Neural progenitor cell (in vitro differentiated cells): ENCODE data around the gene GALNT17. TPM values are rescaled to one million over a fixed set of nuclear protein-coding genes. Genes with fewer than 3 reads are reported as not detected.
A peak's percentile ranks its signal among the peaks of the same experiment; 100 is the strongest.

Experiments used
- DNase-seq: peaks from one replicate; pipeline ENCODE4 v3.0.0-alpha.2; 2016; ENCODE audit warnings: low spot score
- H2AFZ ChIP-seq: fragments of 200-600 bp; sonication (generic); replicated peaks from 2 replicates; pipeline ENCODE4 v1.6.1; 2016; ENCODE audit warnings: antibody characterized with exemption
- H3F3A ChIP-seq: fragments of 200-600 bp; sonication (generic); 2 replicates; pipeline ENCODE4 v1.6.1; 2016; ENCODE audit warnings: antibody characterized with exemption, low read depth
- H3K27ac ChIP-seq: fragments of 200-600 bp; sonication (generic); 2 replicates; pipeline ENCODE4 v1.5.1; 2016; ENCODE audit warnings: mild to moderate bottlenecking
- H3K27me3 ChIP-seq: fragments of 200-600 bp; sonication (generic); 2 replicates; pipeline ENCODE4 v1.6.1; 2016; ENCODE audit warnings: mild to moderate bottlenecking, moderate library complexity
- H3K36me3 ChIP-seq: fragments of 200-600 bp; sonication (generic); 2 replicates; pipeline ENCODE4 v1.5.1; 2016
- H3K4me1 ChIP-seq: fragments of 200-600 bp; sonication (generic); 2 replicates; pipeline ENCODE4 v1.6.1; 2016; ENCODE audit warnings: mixed run types
- H3K4me2 ChIP-seq: fragments of 200-600 bp; sonication (generic); 2 replicates; pipeline ENCODE4 v1.6.1; 2016
- H3K4me3 ChIP-seq: fragments of 200-600 bp; sonication (generic); 2 replicates; pipeline ENCODE4 v1.5.1; 2016
- H3K79me2 ChIP-seq: fragments of 200-600 bp; sonication (generic); 2 replicates; pipeline ENCODE4 v1.6.1; 2016; ENCODE audit warnings: low read depth
- H3K9ac ChIP-seq: fragments of 200-600 bp; sonication (generic); 2 replicates; pipeline ENCODE4 v1.6.1; 2016
- H3K9me3 ChIP-seq: fragments of 200-600 bp; sonication (generic); 2 replicates; pipeline ENCODE4 v1.5.1; 2016; ENCODE audit warnings: low read depth
- H4K20me1 ChIP-seq: fragments of 200-600 bp; sonication (generic); 2 replicates; pipeline ENCODE4 v1.6.1; 2016; ENCODE audit warnings: low read depth
- H3K27ac Mint-ChIP-seq: 3 replicates; pipeline ENCODE4 v1.8.0; 2021; ENCODE audit warnings: mixed read lengths
- H3K27me3 Mint-ChIP-seq: 2 replicates; pipeline ENCODE4 v1.8.0; 2022; ENCODE audit warnings: low read depth, mild to moderate bottlenecking, inconsistent platforms, moderate library complexity, mixed read lengths; ENCODE audit not compliant: insufficient read depth
- H3K36me3 Mint-ChIP-seq: 3 replicates; pipeline ENCODE4 v1.8.0; 2021; ENCODE audit warnings: mixed read lengths
- H3K4me1 Mint-ChIP-seq: 3 replicates; pipeline ENCODE4 v1.8.0; 2021; ENCODE audit warnings: mixed read lengths
- H3K4me3 Mint-ChIP-seq: 3 replicates; pipeline ENCODE4 v1.8.0; 2021; ENCODE audit warnings: mild to moderate bottlenecking, moderate library complexity, mixed read lengths
- H3K9me3 Mint-ChIP-seq: 3 replicates; pipeline ENCODE4 v1.8.0; 2020; ENCODE audit warnings: mixed read lengths
- CTCF ChIP-seq: fragments of 200-600 bp; sonication (generic); IDR thresholded peaks from 2 replicates; pipeline ENCODE4 v1.5.1; 2017; ENCODE audit warnings: antibody characterized with exemption, mild to moderate bottlenecking
- EZH2 ChIP-seq: fragments of 200-600 bp; sonication (generic); IDR thresholded peaks from 2 replicates; pipeline ENCODE4 v1.6.1; 2017; ENCODE audit warnings: antibody characterized with exemption, mild to moderate bottlenecking, moderate library complexity
- EZH2phosphoT487 ChIP-seq: fragments of 200-600 bp; sonication (generic); IDR thresholded peaks from 2 replicates; pipeline ENCODE4 v1.6.1; 2017; ENCODE audit warnings: antibody characterized with exemption
- total RNA-seq: library from RNA; depleted of rRNA; stranded (reverse); fragments of >200 nt; gene quantifications from 2 replicates; pipeline ENCODE4 v1.2.3, GENCODE V29; 2015; ENCODE audit warnings: low replicate concordance

GALNT17 gene
- total RNA-seq, 1 donor from 2014 or later, result 17.1 TPM

- Mint-ChIP-seq H3K27me3 (peaks cover 3% of the 10 kb centered on the region), H3K4me1 (peaks cover 4% of the 10 kb centered on the region), H3K36me3 (peaks cover 4% of the 10 kb centered on the region), H3K27ac (no peak overlapping the region), H3K4me3 (no peak overlapping the region), H3K9me3 (peaks cover 15% of the 10 kb centered on the region)
- Histone ChIP-seq H3K9me3 (peaks cover 7% of the 10 kb centered on the region), H3K79me2 (no peaks in the 10 kb centered on the region), H3K4me1 (no peaks in the 10 kb centered on the region), H3F3A (no peaks in the 10 kb centered on the region), H3K4me2 (no peak overlapping the region), H2AFZ (no peak overlapping the region), H3K36me3 (peaks cover 8% of the 10 kb centered on the region), H3K27me3 (no peaks in the 10 kb centered on the region), H3K9ac (no peak overlapping the region), H3K27ac (no peak overlapping the region), H3K4me3 (no peak overlapping the region), H4K20me1 (no peaks in the 10 kb centered on the region)
- no peak for TF ChIP-seq CTCF
- no peak for TF ChIP-seq EZH2phosphoT487
- no peak for TF ChIP-seq EZH2
- no peak for DNase-seq
These were observed 421.4 kb downstream of the GALNT17 start for GRCh38 chr7:71553306-71553705.

GRCh38 chr7:71555758-71556157 is 423.8 kb downstream of the GALNT17 start:
- Histone ChIP-seq H3K79me2 (no peaks in the 10 kb centered on the region), H3K9me3 (peaks cover 6% of the 10 kb centered on the region), H3K4me2 (no peak overlapping the region), H4K20me1 (no peaks in the 10 kb centered on the region), H3K27me3 (no peaks in the 10 kb centered on the region), H3K9ac (no peak overlapping the region), H3K4me1 (peaks cover 13% of the 10 kb centered on the region), H3K36me3 (peaks cover 6% of the 10 kb centered on the region), H3K27ac (no peak overlapping the region), H2AFZ (no peak overlapping the region), H3F3A (peaks cover 11% of the 10 kb centered on the region), H3K4me3 (no peak overlapping the region)
- H3K4me3 Mint-ChIP-seq, result no peak overlapping the region
- DNase-seq, result no peak
- H3K27me3 Mint-ChIP-seq, result peaks cover 3% of the 10 kb centered on the region
- peaks cover 12% of the 10 kb centered on the region for H3K9me3 Mint-ChIP-seq
- no peak overlapping the region for H3K27ac Mint-ChIP-seq
- H3K4me1 Mint-ChIP-seq, result peaks cover 18% of the 10 kb centered on the region
- H3K36me3 Mint-ChIP-seq, result peaks cover 4% of the 10 kb centered on the region
- TF ChIP-seq EZH2 (no peak), EZH2phosphoT487 (no peak), CTCF (no peak)

GRCh38 chr7:71558806-71559613 is 427.1 kb downstream of the GALNT17 start:
- Histone ChIP-seq H3K79me2 (no peaks in the 10 kb centered on the region), H3K4me3 (no peak overlapping the region), H3K4me2 (peak overlapping the region; percentile 41), H3K9me3 (no peaks in the 10 kb centered on the region), H4K20me1 (no peaks in the 10 kb centered on the region), H3K4me1 (peaks cover 13% of the 10 kb centered on the region), H3K9ac (no peak overlapping the region), H3K27me3 (no peaks in the 10 kb centered on the region), H3F3A (peaks cover 11% of the 10 kb centered on the region), H3K27ac (no peak overlapping the region), H2AFZ (no peak overlapping the region), H3K36me3 (no peaks in the 10 kb centered on the region)
- DNase-seq, result peak; percentile 18
- TF ChIP-seq EZH2phosphoT487 (no peak), EZH2 (no peak), CTCF (no peak)
- Mint-ChIP-seq H3K27me3 (peaks cover 3% of the 10 kb centered on the region), H3K9me3 (peaks cover 2% of the 10 kb centered on the region), H3K36me3 (peaks cover 2% of the 10 kb centered on the region), H3K4me1 (peaks cover 24% of the 10 kb centered on the region), H3K4me3 (no peak overlapping the region), H3K27ac (peak overlapping the region; percentile 46)
